T-helper 1 cell treated with Interleukin-12 subunit alpha and Interleukin-12 subunit beta and Interleukin-4 antibody, amounts not matched to agents 30 μg/mL and 1 μg/mL, for 36 hours (primary cell): Measurements from ENCODE around the gene KCTD17.

Experiments
- H3K27ac Mint-ChIP-seq: one replicate; pipeline ENCODE4 v1.8.0; 2021; ENCODE audit warnings: mild to moderate bottlenecking, mixed read lengths
- H3K27me3 Mint-ChIP-seq: one replicate; pipeline ENCODE4 v1.8.0; 2021; ENCODE audit warnings: low read depth, mixed read lengths
- H3K36me3 Mint-ChIP-seq: one replicate; pipeline ENCODE4 v1.8.0; 2021; ENCODE audit warnings: low read depth, mixed read lengths
- H3K4me1 Mint-ChIP-seq: one replicate; pipeline ENCODE4 v1.8.0; 2021; ENCODE audit warnings: low read depth, mixed read lengths
- H3K4me3 Mint-ChIP-seq: one replicate; pipeline ENCODE4 v1.8.0; 2021; ENCODE audit warnings: mild to moderate bottlenecking, moderate library complexity, mixed read lengths
- H3K9me3 Mint-ChIP-seq: one replicate; pipeline ENCODE4 v1.8.0; 2021; ENCODE audit warnings: mixed read lengths

The KCTD17 gene, protein sequence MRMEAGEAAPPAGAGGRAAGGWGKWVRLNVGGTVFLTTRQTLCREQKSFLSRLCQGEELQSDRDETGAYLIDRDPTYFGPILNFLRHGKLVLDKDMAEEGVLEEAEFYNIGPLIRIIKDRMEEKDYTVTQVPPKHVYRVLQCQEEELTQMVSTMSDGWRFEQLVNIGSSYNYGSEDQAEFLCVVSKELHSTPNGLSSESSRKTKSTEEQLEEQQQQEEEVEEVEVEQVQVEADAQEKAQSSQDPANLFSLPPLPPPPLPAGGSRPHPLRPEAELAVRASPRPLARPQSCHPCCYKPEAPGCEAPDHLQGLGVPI

DNA sequence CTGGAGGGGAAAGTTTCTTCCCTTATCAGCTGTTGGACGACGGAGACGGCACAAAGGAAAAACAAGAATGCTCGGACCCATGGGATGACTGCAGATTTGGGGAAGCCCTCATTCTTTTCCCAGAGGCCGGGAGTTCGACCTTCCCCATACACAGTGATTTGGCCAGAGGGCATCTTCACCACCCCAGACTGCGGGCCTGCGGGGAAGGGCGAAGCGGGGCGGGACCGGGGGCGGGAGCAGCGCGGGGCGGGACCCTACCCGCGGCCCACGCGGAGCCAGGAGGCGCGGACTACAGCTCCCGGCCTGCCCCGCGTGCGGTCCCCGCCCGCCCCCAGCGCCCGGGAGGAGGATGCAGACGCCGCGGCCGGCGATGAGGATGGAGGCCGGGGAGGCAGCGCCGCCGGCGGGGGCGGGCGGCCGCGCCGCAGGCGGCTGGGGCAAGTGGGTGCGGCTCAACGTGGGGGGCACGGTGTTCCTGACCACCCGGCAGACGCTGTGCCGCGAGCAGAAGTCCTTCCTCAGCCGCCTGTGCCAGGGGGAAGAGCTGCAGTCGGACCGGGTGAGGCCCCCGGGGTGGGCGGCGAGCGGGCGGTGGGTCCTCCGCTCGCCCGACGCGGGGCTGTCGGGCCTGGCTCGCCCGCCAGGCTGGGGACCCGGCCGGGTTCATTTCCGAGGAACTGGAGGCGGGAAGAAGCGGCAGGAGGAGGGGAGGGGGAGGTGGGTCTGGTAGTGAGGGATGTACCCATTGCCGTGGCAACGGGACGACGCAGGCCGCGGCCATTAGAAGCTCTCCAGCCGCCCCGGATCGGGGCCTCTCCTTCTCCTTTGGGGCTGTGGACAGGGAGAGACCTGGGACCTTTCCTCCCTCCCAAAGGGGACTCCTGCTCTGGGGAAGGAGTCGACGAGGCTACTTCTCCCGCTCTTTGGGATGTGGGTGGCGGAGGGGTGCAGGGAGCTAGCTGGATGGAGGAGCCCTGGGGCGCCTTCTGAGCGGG lies at the start of gene KCTD17:
KCTD17 (plus strand) TSS at position 352 of the 995 bp plus-strand sequence; CDS start at position 371, 19 bp downstream.
- H3K4me1 Mint-ChIP-seq = peaks cover 6% of the 10 kb centered on the region
- peak within 1 kb of the TSS; percentile 39 for H3K27ac Mint-ChIP-seq
- H3K4me3 Mint-ChIP-seq = peak within 1 kb of the TSS; percentile 87
- H3K9me3 Mint-ChIP-seq = no peaks in the 10 kb centered on the region
- peaks cover 8% of the 10 kb centered on the region for H3K36me3 Mint-ChIP-seq
- H3K27me3 Mint-ChIP-seq = no peaks in the 10 kb centered on the region

DNA sequence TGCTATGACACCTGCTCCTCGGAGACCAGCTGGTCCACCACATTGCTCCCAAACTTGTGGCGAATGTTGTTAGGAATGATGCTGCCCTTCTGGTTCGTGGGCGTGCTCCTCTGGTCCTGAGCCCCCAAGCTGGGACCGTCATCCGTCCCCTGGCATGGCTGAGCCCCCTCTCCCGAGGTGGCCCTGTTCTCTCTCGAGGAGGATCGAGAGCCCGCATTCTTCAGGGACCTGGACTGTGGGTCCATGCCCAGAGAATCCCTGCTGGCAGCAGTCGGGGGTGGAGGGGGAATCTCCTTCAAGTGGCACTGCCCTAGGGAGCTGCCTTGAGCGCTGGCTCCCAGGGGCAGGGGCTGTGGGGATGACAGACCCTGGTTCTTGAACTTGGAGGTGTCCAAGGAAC lies 49.7 kb upstream of the KCTD17 start:
- no peaks in the 10 kb centered on the region for H3K4me1 Mint-ChIP-seq
- H3K27ac Mint-ChIP-seq = no peak overlapping the region
- peaks cover 4% of the 10 kb centered on the region for H3K9me3 Mint-ChIP-seq
- no peaks in the 10 kb centered on the region for H3K36me3 Mint-ChIP-seq
- H3K4me3 Mint-ChIP-seq = no peak overlapping the region
- peaks cover 27% of the 10 kb centered on the region for H3K27me3 Mint-ChIP-seq

DNA sequence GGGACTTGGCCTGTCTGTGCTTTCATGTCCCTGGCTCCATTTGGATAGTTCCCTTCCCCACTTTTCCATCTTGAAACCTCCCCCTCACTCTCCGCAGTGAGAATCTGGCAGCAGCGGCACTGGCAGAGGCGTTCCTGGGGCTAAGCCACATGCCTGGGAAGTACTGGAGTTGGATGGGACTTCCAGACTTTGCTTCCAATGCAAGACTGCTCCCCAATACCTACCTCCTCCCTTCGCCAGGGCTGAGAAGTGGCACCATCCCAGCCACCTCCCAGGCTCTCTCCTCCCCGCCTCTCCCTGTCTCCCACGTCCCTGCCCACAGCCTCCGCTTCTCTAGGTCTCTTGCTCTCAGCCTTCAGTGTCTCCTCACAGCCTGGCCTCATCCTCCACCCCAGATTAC lies 48.9 kb upstream of the KCTD17 start:
- H3K27ac Mint-ChIP-seq = no peak overlapping the region
- peaks cover 2% of the 10 kb centered on the region for H3K4me1 Mint-ChIP-seq
- H3K36me3 Mint-ChIP-seq = no peaks in the 10 kb centered on the region
- peaks cover 4% of the 10 kb centered on the region for H3K9me3 Mint-ChIP-seq
- H3K4me3 Mint-ChIP-seq = no peak overlapping the region
- H3K27me3 Mint-ChIP-seq = peaks cover 23% of the 10 kb centered on the region

DNA sequence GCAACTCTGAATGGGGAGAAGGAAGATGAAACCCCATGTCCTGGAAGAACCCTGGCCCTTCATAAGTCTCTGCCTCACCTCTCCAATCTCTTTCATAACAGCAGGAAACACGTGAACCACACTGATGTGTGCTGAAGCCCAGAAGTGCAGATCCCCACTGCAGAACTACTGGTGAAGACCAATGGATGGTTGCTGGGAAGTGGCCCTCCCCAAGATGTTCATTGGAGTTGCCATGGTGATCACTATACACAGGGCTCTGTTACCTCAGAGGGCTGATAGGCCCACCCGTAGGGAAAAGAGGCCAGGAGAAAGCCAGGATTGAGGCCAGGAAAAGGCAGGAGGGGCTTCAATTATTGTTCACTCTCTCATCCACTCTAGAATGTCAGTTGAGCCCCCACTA lies 43.9 kb upstream of the KCTD17 start:
- H3K27me3 Mint-ChIP-seq = peaks cover 41% of the 10 kb centered on the region
- H3K9me3 Mint-ChIP-seq = peaks cover 4% of the 10 kb centered on the region
- H3K4me1 Mint-ChIP-seq = peaks cover 12% of the 10 kb centered on the region
- no peak overlapping the region for H3K27ac Mint-ChIP-seq
- H3K36me3 Mint-ChIP-seq = no peaks in the 10 kb centered on the region
- no peak overlapping the region for H3K4me3 Mint-ChIP-seq

DNA sequence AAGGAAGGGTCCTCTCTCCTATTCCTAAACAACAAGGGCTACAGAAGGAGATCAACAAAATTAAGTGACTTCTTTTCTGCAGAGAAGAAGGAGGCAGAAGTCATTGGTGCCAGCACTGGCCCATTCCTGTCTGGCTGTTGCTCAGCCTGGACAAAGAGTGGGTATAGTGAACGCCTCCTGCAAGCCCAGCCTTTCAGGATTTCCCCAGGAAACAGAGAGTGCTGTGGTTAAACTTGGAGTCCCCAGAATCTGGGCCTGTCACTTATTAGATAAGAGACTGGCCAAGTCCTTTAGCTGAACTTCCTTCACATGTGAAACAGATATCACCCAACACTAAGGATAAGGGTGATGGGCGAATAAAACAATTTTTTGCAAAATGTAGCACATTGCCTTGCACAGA lies 43.2 kb upstream of the KCTD17 start:
- Mint-ChIP-seq H3K27ac (no peak overlapping the region), H3K27me3 (peaks cover 41% of the 10 kb centered on the region), H3K4me3 (no peak overlapping the region), H3K9me3 (peaks cover 4% of the 10 kb centered on the region), H3K36me3 (no peaks in the 10 kb centered on the region), H3K4me1 (peaks cover 12% of the 10 kb centered on the region)

DNA sequence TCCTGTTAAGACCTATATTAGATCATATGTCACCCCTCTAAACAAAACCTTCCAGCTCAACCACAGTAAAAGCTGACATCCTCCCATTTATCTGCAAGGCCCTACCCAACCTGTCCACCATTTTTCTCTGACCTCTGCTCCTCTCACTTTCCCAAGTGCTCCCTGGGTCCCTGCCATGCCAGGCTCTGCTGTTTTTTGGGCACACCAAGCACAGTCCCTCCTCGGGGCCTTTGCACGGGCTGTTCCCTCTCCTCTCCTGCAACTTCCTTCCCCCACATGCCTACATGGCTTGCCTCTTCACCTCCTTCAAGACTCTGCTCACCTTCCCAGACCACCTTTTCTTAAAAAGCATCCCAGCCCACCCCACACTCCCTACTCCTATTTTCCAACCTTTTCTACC lies 42.1 kb upstream of the KCTD17 start:
- H3K9me3 Mint-ChIP-seq = peaks cover 4% of the 10 kb centered on the region
- no peak overlapping the region for H3K4me3 Mint-ChIP-seq
- H3K27me3 Mint-ChIP-seq = peaks cover 37% of the 10 kb centered on the region
- H3K27ac Mint-ChIP-seq = no peak overlapping the region
- peaks cover 12% of the 10 kb centered on the region for H3K4me1 Mint-ChIP-seq
- H3K36me3 Mint-ChIP-seq = no peaks in the 10 kb centered on the region

DNA sequence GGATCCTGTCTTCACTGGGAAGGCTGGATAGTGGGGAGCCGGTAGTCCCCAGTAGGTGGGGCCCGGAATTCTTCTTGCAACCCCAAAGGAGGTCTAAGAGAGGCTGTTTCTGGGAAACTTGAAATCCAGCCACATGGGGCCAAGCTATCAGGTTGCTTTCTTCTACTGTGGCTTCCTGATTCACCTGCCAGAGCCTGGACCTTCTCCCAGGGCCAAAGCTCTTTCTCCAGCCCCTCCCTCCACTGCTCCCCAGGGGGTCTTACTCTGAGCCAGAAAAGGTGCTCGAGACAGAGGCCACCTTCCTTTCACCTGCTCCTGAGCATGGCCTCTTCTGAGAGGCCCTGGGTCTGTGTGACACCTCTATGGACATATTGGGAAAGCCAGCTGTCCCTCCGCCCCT lies 41.4 kb upstream of the KCTD17 start:
- H3K27ac Mint-ChIP-seq = no peak overlapping the region
- H3K36me3 Mint-ChIP-seq = no peaks in the 10 kb centered on the region
- H3K27me3 Mint-ChIP-seq = peaks cover 40% of the 10 kb centered on the region
- no peak overlapping the region for H3K4me3 Mint-ChIP-seq
- peaks cover 1% of the 10 kb centered on the region for H3K9me3 Mint-ChIP-seq
- H3K4me1 Mint-ChIP-seq = peaks cover 12% of the 10 kb centered on the region

DNA sequence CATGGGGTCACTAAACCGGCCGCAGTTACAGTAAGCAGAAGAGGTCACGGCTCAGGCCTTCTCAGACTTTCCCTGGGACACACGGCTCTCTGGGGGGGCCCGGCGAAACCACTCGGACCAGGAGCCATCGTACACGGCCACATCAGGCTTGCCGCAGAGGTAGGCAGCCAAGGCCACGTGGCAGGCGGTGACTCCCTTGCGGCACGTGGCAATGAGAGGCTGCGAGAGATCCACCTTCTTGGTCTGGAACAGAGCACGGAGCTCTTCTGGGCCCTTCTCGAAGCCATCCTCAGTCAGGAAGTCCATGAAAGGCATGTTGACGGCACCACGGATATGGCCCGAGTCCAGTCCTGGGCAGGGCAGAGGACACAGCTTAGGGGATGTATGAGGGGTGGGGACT lies 40.6 kb upstream of the KCTD17 start:
- Mint-ChIP-seq H3K4me3 (no peak overlapping the region), H3K4me1 (peaks cover 12% of the 10 kb centered on the region), H3K27ac (no peak overlapping the region), H3K36me3 (no peaks in the 10 kb centered on the region), H3K27me3 (peaks cover 35% of the 10 kb centered on the region), H3K9me3 (no peaks in the 10 kb centered on the region)

DNA sequence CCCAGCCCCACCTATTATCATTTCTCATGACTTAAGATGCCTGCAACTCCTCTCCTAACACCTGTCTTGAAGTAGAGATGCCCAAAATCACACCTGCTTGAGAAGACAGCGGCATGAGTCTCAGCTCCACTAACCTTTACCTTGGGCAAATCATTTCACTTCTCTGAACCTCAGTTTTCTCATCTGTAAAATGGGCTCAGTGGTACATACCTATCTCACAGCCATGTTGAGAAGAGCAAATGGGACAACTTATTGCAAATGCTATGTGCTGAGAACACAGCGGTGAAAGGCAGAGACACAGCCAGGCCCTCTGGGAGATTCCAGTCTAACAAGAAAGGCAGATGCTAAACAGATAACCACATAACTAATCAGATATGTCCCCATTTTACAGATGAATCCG lies 40.1 kb upstream of the KCTD17 start:
- no peak overlapping the region for H3K4me3 Mint-ChIP-seq
- H3K9me3 Mint-ChIP-seq = no peaks in the 10 kb centered on the region
- peaks cover 30% of the 10 kb centered on the region for H3K27me3 Mint-ChIP-seq
- no peaks in the 10 kb centered on the region for H3K36me3 Mint-ChIP-seq
- H3K27ac Mint-ChIP-seq = no peak overlapping the region
- H3K4me1 Mint-ChIP-seq = peaks cover 12% of the 10 kb centered on the region

DNA sequence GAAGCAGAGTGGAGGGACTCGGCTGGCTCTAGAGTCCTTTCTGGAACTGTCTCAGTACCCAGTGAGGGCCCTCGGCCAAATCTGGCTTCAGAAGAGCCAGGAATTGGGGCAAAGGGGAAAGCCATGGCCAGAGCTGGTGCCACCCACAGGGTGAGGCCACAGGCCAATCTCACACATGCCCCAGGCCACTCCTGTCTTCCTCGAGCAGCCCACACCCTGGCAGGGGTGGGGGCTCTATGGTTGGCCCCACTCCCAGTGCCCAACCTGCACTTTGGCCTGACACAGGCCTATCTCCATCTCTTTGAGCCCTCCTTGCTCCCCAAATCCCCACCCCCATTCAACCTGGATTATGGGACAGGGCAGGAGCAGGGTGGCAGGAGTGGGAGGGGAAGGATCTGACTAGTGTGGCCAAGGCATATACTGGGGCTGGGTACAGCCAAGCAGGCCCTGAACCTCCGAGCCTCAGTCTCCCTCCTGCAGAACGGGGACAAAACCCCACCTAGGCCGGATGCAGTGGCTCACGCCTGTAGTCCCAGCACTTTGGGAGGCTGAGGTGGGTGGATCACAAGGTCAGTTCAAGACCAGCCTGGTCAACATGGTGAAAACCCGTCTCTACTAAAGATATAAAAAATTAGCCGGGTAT lies 39.2 kb upstream of the KCTD17 start:
- Mint-ChIP-seq H3K4me1 (peaks cover 11% of the 10 kb centered on the region), H3K27ac (no peak overlapping the region), H3K9me3 (no peaks in the 10 kb centered on the region), H3K27me3 (peaks cover 25% of the 10 kb centered on the region), H3K4me3 (no peak overlapping the region), H3K36me3 (no peaks in the 10 kb centered on the region)

DNA sequence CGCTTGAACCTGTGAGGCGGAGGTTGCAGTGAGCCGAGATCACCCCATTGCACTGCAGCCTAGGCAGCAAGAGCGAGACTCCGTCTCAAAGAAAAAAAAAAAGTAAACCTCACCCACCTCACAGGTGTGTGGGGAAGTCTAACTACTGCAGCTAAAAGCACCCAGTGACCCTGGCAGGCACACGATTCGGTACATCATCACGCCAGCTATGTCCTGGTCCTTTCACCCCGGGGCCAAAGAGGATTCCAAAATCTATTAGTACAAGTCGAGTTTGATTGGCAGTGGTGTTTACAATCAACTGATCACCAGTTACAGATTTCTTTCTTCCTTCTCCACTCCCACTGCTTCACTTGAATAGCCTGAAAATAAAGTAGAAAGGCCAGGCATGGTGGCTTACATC lies 38.6 kb upstream of the KCTD17 start:
- Mint-ChIP-seq H3K4me1 (peaks cover 9% of the 10 kb centered on the region), H3K9me3 (no peaks in the 10 kb centered on the region), H3K36me3 (no peaks in the 10 kb centered on the region), H3K27me3 (peaks cover 22% of the 10 kb centered on the region), H3K4me3 (no peak overlapping the region), H3K27ac (no peak overlapping the region)

DNA sequence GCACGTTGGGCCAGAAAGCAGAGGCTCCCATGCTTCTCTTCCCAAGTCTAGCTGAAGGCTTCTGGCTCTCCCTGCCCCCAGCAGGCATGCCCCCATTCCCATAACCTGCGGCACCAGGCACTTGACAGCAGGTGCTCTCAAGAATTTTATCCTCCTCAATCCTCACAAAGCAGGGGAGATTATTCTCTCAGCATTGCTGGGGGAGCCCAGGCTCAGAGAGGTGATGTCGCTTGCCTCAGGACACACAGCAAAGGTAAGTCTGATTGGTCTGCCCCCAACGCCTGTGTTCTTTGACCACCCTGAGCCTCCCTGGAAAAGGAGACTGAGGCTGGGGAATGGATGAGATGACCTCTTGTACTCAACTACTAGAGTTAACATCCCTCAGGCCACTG lies 37.1 kb upstream of the KCTD17 start:
- no peak overlapping the region for H3K4me3 Mint-ChIP-seq
- H3K27me3 Mint-ChIP-seq = peaks cover 11% of the 10 kb centered on the region
- no peaks in the 10 kb centered on the region for H3K36me3 Mint-ChIP-seq
- peaks cover 2% of the 10 kb centered on the region for H3K4me1 Mint-ChIP-seq
- no peak overlapping the region for H3K27ac Mint-ChIP-seq
- H3K9me3 Mint-ChIP-seq = no peaks in the 10 kb centered on the region

DNA sequence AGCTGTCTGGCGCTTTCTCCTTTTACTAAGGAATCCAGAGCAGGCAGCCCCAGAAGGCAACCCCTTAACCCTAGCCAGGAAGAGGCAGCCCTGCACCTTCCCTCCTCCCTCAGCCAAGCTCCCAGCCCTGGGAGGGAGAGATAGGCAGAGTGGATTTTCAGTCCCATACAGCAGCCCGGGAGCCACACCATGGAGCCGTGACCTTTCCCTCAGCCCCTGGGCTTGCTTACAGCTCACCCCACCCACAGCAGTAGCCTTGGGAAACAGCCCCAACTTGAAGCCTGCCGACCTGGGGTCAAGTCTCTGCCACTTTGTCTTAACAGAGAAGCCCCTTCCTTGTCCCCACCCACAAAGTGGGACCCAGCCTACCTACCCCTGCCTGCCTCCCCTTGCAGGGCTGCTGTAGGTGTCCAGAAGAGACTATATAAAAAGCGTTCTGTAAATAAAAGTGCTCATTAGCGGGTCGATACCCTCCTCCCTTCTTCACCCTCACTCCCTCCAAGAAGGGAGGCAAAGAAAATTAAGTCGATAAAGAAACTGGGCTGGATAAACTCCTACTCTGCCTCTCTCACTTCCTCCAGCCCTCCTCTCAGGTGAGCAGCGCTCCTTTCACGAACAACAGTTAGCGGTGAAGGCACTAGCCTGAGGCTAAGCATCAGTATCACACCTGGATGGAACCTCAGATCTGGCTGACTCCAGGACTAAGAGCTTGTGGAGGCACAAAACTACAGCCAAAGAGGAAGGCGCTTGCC lies 36.5 kb upstream of the KCTD17 start:
- no peak overlapping the region for H3K27ac Mint-ChIP-seq
- H3K9me3 Mint-ChIP-seq = no peaks in the 10 kb centered on the region
- H3K36me3 Mint-ChIP-seq = no peaks in the 10 kb centered on the region
- no peak overlapping the region for H3K4me3 Mint-ChIP-seq
- peaks cover 4% of the 10 kb centered on the region for H3K4me1 Mint-ChIP-seq
- H3K27me3 Mint-ChIP-seq = peaks cover 6% of the 10 kb centered on the region

DNA sequence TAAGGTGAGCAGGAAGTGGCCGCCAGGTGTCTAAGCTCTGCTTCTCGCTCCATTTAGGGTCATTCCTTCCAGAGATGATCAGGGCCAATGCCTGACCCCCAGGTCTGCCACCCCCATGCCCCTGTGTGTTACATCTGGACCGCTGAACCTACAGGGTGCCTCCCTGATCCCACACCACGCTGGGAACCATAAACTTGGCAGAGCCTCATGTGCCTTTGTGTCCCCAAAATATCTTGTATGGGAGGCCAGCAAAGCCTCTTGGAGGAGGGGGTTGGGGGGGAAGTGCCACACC lies 36.0 kb upstream of the KCTD17 start:
- Mint-ChIP-seq H3K9me3 (no peaks in the 10 kb centered on the region), H3K4me3 (no peak overlapping the region), H3K27me3 (peaks cover 6% of the 10 kb centered on the region), H3K4me1 (peaks cover 8% of the 10 kb centered on the region), H3K27ac (no peak overlapping the region), H3K36me3 (no peaks in the 10 kb centered on the region)
